NCI-H510A (cell line): ENCODE data around the gene NPTX1.

Experiments
- DNase-seq: peaks from one replicate; lab custom pipeline; 2025; lab: John Stamatoyannopoulos, UW

The NPTX1 gene

DNA sequence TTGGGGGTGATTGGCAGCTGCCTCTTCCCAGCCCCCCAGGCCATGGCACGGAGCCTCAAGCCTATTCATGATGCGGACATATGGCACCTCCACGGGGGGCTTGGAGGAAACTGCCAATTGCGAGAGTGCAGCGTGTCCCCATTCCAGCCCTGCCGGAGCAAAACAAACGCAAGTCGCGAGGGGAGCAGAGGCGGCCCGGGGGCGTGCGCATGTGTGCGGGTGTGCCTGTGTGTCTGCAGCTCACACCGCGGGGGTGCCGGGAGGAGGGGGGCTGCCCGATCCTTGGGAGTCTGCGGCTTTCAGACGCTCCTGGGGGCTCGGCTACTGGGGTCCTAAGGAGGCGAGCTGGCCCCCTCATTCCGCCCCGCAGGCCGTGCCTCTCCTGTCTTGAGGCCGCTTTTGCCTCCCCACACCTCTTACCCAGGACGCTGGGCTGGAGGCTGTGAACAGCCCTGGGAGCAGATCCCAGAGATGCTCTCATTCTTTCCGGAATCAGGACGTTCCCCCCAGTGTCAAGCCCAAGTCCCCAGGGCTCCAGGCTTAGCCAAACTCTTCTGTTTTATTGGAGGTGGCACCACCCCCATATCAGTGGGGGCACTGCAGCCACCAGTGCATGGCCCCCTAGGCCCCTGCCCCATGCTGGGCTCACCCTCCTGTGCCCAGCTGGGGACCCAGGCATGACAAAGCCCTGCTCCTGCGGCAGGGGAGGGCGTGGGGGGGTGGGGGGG lies 32.3 kb downstream of the NPTX1 start:
- DNase-seq: no peak

GRCh38 chr17:80443498-80443897 lies 32.9 kb downstream of the NPTX1 start:
- no peak for DNase-seq

GRCh38 chr17:80442764-80443163 lies 33.6 kb downstream of the NPTX1 start:
- no peak for DNase-seq

GRCh38 chr17:80442323-80442659 lies 34.1 kb downstream of the NPTX1 start:
- DNase-seq: no peak

GRCh38 chr17:80441598-80442322 lies 34.6 kb downstream of the NPTX1 start:
- DNase-seq: no peak

DNA sequence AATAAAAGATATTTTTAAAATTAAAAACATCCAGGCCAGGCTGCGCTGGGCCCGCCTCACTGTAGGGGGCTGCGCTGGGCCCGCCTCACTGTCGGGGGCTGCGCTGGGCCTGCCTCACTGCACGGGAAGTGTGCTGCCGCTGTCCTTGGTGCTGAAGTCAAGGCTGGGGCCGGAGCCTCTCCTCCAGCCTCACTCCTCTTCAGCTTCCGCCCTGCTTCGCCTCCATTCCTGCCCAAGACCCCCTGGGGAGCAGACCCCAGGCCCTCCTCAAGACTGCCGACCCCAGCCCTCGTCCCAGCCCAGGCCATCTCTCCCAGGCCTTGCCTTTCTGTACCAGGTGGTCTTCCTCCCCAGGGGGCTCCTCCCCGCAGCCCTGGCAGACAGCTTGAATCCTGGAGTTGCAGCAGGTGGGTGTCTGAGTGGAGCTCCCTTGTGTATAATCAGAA lies 35.3 kb downstream of the NPTX1 start:
- DNase-seq: no peak

GRCh38 chr17:80439499-80439898 lies 36.9 kb downstream of the NPTX1 start:
- DNase-seq: no peak

DNA sequence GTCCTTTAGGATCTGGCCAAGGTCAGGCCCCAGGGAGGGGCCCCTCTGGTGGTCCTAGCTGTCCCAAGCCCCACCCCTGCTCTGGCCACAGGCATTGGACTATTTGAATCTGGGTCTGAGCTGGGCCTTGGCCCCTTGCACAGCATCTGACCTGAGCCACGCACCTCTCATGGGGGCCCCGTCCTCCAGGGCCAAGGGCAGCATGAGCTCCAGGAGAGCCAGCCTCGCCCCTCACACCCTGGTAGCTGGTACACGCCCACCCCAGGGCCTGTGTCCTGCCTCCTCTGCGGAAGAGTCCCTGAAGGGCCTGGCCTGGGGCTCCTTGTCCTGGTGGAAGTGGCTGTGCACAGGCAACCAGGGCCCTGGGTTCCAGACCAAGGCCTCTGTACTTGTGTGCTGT lies 37.6 kb downstream of the NPTX1 start:
- DNase-seq: no peak

GRCh38 chr17:80437532-80437931 lies 38.9 kb downstream of the NPTX1 start:
- DNase-seq: no peak

DNA sequence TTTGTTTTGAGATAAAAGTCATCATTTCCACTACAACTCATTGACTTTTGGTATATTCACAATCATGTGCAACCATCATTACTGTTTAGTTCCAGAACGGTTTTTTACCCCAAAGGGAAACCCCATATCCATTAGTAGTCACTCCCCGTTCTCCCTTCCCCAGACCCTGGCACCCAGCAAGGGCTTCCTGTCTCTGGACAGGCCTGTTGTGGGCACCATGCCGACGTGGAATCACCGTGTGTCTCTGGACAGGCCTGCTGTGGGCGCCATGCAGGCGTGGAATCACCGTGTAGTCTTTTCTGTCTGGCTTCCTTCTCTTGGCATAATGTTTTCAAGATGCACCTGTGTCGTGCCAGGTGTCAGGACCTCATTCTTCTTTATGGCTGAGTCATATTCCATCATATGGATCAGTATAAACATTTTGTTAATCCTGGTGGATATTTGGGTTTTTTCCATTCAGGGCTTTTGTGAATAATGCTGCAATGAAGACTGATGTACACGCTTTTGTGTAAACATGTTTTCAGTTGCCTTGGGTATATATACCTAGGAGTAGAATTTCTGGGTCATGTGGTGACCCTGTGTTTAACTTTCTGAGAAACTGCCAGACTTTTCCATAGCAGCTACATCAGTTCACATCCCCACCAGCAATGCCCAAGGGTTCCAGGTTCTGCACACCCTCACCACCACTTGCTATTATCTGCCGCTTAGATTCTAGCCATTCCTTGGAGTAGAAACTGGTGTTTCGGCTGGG lies 42.3 kb downstream of the NPTX1 start:
- no peak for DNase-seq

- no peak for DNase-seq
Observed at GRCh38 chr17:80432961-80433550, 43.4 kb downstream of the NPTX1 start.

- no peak for DNase-seq
Observed at GRCh38 chr17:80432350-80432955, 44.0 kb downstream of the NPTX1 start.

DNA sequence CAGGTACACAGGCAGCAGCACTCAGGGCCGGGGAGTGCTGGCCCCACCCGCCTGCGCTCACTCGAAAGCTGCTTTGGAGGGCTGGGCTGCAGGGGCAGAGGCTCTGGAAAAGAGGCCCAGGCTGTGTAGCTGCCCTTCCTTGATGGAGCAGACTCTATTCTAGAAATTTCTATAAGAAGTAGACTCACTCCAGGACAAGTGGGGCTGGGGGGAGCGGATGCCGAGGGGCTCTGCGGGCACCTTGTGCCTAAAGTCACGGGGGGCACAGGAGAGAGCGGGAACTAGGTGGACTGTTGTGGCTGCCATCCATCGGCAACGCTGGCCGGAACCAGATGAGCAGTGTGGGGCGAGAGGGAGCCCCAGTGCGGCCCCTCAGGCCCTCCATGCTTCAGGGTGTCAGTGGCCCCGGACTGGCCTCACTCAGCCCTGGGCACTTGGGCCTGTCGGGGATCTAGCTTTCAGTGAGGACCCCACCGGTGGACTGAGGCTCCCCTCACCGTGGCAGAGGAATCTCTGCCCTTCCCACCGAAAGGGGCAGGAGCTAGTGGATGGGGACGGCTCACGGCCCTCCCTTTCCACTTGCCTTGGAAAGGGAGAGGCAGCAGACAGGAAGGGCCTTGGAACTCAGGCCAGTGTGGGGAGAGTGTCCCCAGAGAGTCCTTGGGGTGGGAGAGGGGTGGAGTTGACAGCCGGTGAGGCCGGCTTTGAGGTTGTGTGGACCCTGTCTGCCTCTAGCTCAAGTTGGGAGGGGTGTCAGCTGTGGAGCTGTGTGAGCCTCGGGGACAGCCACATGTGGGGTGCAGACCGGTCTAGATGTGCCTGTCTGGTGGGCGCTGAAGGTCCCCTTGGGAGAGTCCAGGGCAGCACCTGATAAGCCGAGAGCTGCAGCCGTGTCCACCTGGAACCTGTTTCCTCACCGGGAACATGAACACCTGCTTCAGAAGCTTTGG lies 44.9 kb downstream of the NPTX1 start:
- DNase-seq: no peak

DNA sequence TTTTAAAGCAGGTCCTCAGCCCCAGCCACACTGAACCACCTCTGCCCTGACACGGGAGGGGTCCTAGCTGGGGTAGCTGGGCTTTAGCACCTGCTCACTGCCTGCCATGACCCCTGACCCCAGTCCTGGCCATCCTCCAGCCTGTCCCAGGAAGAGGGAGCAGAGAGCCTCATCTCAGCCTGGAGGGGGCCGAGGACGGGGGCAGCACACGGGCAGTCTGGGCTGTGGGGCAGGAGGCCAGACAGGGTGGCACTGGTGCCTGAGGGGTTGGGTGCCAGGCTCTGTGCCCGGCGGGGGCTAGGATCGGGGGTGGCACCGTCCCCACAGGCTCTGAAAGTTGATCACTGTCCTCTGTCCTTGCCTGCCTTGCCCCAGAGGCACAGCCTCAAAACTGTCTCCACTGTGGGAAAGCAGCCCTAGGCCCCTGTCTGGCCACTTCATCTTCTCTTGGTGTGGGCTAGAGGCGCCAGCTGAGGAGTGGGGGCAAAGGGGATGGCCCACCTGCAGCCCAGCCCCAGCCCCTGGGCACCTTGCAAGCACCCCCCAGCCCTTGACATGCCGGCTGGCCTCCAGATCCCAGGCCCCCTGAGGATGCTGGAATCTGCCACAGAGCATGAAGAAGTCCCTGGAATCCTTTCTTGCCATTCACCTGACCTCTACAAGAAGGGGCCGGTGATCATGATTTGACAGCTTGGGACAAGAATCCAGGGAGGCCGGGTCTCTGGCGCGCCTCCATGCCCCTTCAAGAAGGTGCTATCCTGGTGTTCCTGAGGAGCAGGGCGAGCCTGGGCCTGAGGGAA lies 45.8 kb downstream of the NPTX1 start:
- DNase-seq: no peak

GRCh38 chr17:80429356-80430275 lies 46.8 kb downstream of the NPTX1 start:
- no peak for DNase-seq

DNA sequence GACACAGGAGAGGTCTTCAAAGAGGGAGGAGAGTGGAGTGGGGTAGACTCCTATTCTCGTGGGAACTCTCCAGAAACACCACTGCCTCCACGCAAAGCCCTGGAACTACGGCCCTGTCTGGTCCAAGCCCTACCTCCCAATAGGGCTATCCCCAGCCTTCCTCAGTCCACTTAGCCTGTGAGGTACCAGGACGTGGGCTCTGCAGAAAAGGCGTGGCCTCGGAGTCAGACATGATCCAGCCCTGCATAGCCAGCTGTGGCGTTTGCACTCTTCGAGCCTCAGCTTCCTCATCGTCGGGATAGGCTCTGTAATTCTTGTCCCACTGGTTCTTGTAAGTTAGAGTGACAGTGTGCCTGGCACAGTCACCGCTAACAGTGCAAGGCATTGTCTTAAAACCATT lies 47.6 kb downstream of the NPTX1 start:
- DNase-seq: no peak

DNA sequence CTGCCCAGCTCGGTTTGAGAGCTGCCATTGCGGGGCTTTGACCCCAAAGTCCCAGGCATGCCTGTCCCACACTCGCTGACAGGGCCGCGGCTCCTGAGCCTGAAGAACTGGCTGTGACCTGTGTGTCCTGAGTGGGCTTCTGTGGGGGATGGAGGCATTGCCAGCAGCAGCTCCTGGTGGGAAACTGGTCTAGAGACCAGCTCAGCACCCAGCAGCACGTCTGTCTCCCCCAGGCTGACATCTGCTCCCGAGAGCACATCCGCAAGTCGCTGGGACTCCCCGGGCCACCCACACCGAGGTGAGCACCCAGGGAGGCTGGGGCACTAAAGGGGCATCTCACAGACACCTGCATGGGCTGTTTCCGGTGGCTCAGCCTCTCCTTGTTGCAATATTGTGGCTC lies 48.0 kb downstream of the NPTX1 start:
- DNase-seq: no peak

DNA sequence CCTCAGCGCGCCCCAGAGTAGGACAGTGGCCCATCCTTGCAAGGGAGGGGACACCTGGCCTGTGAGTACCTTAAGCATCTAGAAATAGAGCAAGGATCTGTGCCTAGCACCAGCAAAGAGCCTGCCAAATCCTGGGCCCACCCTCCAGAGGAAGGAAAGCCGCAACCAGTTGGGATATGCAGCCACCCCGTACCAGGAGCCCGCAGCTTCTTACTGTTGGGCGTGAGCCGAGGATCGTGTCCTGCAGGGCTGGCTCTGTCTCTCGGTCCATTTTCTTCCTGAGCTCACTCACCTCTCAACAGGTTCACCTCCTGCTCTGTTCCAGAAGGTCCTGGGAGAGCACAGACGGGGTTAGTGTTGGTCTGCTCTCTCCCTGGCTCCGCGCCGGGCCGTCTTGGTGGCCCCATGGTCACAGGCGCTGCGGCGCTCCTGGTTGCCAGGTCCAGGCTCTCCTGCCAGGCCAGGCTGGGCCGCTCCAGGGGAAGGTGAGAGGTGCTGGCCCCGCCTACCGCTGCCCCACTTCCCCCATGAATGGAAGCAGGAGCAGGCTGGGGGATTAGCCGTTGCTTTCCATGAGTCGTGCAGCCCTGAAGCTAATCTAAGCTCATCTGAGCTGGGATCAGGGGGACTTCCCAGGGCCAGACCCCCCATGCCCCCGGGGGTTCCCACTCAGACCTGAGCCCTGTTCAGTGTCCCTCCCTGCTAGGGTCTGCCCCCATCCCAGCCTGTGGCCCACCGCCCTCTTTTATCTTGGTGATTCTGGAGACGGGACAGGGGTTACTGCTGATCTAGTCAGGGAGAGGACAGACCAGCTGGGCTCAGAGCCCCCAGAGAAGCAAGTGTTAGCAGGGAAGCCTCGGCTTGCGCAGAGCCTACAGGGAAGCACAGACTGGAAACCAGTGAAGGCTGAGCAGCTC lies 48.8 kb downstream of the NPTX1 start:
- DNase-seq: no peak
